Osteocyte (in vitro differentiated cells): Measurements from ENCODE around the gene FAM171A1. TPM values are rescaled to one million over a fixed set of nuclear protein-coding genes. Genes with fewer than 3 reads are reported as not detected.

Source experiments
- DNase-seq: peaks from one replicate; pipeline ENCODE4 v3.0.0; 2021; ENCODE audit warnings: mixed read lengths; ENCODE audit not compliant: unreplicated experiment; ENCODE audit errors: extremely low spot score
- H3K27ac Mint-ChIP-seq: one replicate; pipeline ENCODE4 v1.8.0; 2021; ENCODE audit warnings: mild to moderate bottlenecking, mixed read lengths; ENCODE audit not compliant: unreplicated experiment
- H3K27me3 Mint-ChIP-seq: one replicate; pipeline ENCODE4 v1.8.0; 2021; ENCODE audit warnings: mixed read lengths; ENCODE audit not compliant: unreplicated experiment
- H3K36me3 Mint-ChIP-seq: one replicate; pipeline ENCODE4 v1.8.0; 2021; ENCODE audit warnings: mixed read lengths; ENCODE audit not compliant: unreplicated experiment
- H3K4me1 Mint-ChIP-seq: one replicate; pipeline ENCODE4 v1.8.0; 2021; ENCODE audit warnings: mixed read lengths; ENCODE audit not compliant: unreplicated experiment
- H3K4me3 Mint-ChIP-seq: one replicate; pipeline ENCODE4 v1.8.0; 2021; ENCODE audit warnings: mild to moderate bottlenecking, moderate library complexity, mixed read lengths; ENCODE audit not compliant: unreplicated experiment
- H3K9me3 Mint-ChIP-seq: one replicate; pipeline ENCODE4 v1.8.0; 2021; ENCODE audit warnings: mixed read lengths; ENCODE audit not compliant: unreplicated experiment
- total RNA-seq: library from RNA; stranded (reverse); gene quantifications from 2 replicates; pipeline ENCODE4 v1.2.1, GENCODE V29; 2021
- TF ChIP-seq, protein P1 (sequence below): fragments of 200-600 bp; sonication (generic); IDR thresholded peaks from 2 replicates; pipeline ENCODE4 v1.5.0; 2021; ENCODE audit warnings: antibody characterized with exemption, mild to moderate bottlenecking, moderate library complexity

The FAM171A1 gene
- total RNA-seq, 1 donor from 2014 or later: 30.4 TPM

DNA sequence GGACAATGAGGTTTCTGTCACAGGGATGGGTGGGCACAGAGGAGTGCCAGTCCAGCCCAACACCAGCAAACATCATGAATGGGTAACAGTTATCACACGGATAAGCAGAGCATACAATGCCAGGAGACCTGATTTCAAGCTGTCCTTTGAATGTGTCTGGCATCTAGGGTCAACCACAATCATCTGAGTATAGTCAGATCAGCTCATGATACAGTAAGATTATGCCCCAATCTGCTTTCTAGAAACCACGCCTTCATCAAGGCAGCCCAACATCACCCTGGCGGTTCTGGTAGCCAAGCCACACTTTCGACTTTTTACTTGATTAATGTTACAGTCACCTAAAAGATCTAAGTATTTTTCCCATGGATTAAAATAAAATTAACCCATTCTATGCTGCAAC lies 10.5 kb downstream of the FAM171A1 start:
- no peak overlapping the region for H3K27ac Mint-ChIP-seq
- no peaks in the 10 kb centered on the region for H3K36me3 Mint-ChIP-seq
- peaks cover 10% of the 10 kb centered on the region for H3K4me1 Mint-ChIP-seq
- TF ChIP-seq, protein P1, sequence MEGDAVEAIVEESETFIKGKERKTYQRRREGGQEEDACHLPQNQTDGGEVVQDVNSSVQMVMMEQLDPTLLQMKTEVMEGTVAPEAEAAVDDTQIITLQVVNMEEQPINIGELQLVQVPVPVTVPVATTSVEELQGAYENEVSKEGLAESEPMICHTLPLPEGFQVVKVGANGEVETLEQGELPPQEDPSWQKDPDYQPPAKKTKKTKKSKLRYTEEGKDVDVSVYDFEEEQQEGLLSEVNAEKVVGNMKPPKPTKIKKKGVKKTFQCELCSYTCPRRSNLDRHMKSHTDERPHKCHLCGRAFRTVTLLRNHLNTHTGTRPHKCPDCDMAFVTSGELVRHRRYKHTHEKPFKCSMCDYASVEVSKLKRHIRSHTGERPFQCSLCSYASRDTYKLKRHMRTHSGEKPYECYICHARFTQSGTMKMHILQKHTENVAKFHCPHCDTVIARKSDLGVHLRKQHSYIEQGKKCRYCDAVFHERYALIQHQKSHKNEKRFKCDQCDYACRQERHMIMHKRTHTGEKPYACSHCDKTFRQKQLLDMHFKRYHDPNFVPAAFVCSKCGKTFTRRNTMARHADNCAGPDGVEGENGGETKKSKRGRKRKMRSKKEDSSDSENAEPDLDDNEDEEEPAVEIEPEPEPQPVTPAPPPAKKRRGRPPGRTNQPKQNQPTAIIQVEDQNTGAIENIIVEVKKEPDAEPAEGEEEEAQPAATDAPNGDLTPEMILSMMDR: no peak
- DNase-seq: peak; percentile 23
- no peak overlapping the region for H3K4me3 Mint-ChIP-seq
- H3K27me3 Mint-ChIP-seq: no peaks in the 10 kb centered on the region
- no peaks in the 10 kb centered on the region for H3K9me3 Mint-ChIP-seq

GRCh38 chr10:15353471-15354017 lies 17.5 kb downstream of the FAM171A1 start:
- Mint-ChIP-seq H3K36me3 (no peaks in the 10 kb centered on the region), H3K27ac (no peak overlapping the region), H3K4me3 (no peak overlapping the region), H3K4me1 (peaks cover 6% of the 10 kb centered on the region), H3K27me3 (no peaks in the 10 kb centered on the region), H3K9me3 (no peaks in the 10 kb centered on the region)
- TF ChIP-seq, protein P1: no peak
- DNase-seq: no peak

DNA sequence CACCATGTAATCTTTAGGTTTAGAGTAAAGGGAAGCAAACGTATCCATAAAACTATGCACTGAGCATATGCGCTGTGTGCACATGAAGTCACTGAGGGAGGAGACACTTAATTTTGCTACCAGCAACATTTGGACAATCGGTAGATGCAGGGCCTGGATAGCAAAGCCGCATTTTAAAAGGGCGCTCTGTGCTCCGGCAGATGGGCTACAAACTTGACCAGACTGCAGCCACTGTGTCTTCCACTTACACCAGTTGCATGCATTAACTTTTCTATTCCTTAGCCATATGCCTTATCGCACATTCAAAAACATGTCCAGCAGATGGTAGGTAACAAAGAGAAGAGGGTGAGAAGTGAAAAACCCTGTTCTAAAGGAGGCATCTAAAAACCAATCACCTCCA lies 18.3 kb downstream of the FAM171A1 start:
- Mint-ChIP-seq H3K27me3 (no peaks in the 10 kb centered on the region), H3K9me3 (no peaks in the 10 kb centered on the region), H3K4me1 (peaks cover 6% of the 10 kb centered on the region), H3K27ac (no peak overlapping the region), H3K36me3 (no peaks in the 10 kb centered on the region), H3K4me3 (no peak overlapping the region)
- peak; percentile 7 for DNase-seq
- TF ChIP-seq, protein P1: no peak

GRCh38 chr10:15352201-15352600 lies 18.9 kb downstream of the FAM171A1 start:
- Mint-ChIP-seq H3K36me3 (no peaks in the 10 kb centered on the region), H3K27ac (no peak overlapping the region), H3K4me3 (no peak overlapping the region), H3K9me3 (no peaks in the 10 kb centered on the region), H3K4me1 (peaks cover 6% of the 10 kb centered on the region), H3K27me3 (no peaks in the 10 kb centered on the region)
- TF ChIP-seq, protein P1: no peak
- DNase-seq: no peak

DNA sequence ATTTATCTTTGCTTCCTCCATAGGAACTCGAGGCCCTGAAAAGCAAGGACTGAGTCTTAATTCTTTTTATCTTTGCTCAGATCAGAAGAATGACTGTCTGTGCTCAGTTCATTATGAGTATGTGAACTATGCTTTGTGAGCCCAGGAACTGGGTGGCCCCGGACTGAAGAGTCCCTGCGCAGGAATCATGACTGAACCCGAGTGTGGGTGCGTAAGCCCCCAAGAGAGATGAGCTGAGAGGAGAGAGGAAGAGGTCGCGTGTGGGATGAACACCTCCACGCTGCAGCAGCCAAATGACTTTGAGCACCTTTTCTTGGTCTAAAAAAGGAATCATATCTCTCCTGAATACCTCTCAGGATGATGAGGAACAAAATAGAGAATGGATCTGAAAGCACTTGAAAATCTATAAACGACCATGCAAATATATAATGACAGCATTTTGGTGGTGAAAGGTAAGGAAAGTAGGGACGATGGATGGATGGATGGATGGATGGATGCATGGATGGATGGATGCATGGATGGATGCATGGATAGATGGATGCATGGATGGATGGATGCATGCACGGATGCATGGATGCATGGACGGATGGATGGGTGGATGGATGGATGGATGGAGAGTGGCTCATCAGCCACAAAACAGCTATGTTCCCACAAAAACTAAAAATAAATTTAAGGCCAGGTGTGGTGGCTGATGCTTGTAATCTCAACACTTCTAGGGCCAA lies 19.8 kb downstream of the FAM171A1 start:
- no peak overlapping the region for H3K4me3 Mint-ChIP-seq
- H3K9me3 Mint-ChIP-seq: no peaks in the 10 kb centered on the region
- DNase-seq: peak; percentile 44
- no peak overlapping the region for H3K27ac Mint-ChIP-seq
- H3K36me3 Mint-ChIP-seq: peaks cover 2% of the 10 kb centered on the region
- TF ChIP-seq, protein P1: no peak
- peaks cover 6% of the 10 kb centered on the region for H3K4me1 Mint-ChIP-seq
- no peaks in the 10 kb centered on the region for H3K27me3 Mint-ChIP-seq
